ENCODE data around the gene RALBP1.
"Not testable (repeated sequence)": the region's sequence is repeated elsewhere in the genome, so short reads cannot be mapped to it uniquely, and the experiment has no call there.

GRCh38 chr18:9476949-9477348 lies 1.6 kb downstream of the RALBP1 start:
- TF ChIP-seq CTCF, POLR2A (IDR thresholded peaks at IDR 0.05): not testable (repeated sequence)

Measured in Peyer's patch (tissue), 4 donors.